ENCODE data around the gene MBD3L1. TPM values are rescaled to one million over a fixed set of nuclear protein-coding genes. Genes with fewer than 3 reads are reported as not detected.

MBD3L1 gene
- total RNA-seq, 2 experiments from 2014 or later: not detected

DNA sequence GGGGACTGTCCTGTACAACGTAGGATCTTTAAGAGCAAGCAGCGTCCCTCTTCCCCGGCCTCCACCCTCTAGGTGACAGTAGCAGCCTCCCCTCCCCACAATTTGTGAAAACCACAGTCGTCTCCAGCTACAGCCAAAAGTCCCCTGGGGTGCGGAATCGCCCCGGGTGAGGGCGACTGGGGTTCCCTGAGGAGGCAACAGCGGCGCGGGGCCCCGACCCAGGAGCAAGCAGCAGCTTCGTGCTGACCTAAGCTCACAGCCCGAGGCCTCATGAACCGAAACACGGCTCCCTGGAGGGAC is 395 bp upstream of the MBD3L1 start:
- DNase-seq: no peak

DNA sequence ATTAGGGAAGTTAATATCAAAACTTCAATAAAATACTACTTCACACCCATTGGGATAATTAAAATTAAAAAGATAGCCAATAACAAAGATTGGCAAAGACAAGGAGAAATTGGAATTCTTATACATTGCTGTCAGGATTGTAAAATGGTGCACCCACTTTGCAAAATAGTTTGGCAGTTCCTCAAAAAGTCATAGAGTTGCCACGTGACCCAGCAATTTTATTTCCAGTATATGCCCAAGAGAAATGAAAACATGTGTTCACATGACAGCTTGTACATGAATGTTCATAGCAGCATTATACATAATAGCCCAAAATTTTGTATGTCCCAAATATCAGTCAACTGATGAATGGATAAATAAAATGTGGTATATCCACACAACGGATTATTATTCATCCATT is 3.3 kb downstream of the MBD3L1 start:
- no peaks in the 10 kb centered on the region for H3K36me3 Mint-ChIP-seq (ENCODE audit: low read depth)
- intact Hi-C loops (cut with DNase I, micrococcal nuclease): no loop called here
- POLR2A ChIA-PET: no interaction called here

More for the DNA sequence above, 395 bp upstream of the MBD3L1 start:
- Mint-ChIP-seq H3K4me1 (peaks cover 19% of the 10 kb centered on the region), H3K9me3 (ENCODE audit: low read depth) (no peaks in the 10 kb centered on the region), H3K27ac (peak overlapping the region; percentile 84), H3K27me3 (no peaks in the 10 kb centered on the region), H3K4me3 (peak overlapping the region; percentile 79), H3K36me3 (ENCODE audit: low read depth) (peaks cover 23% of the 10 kb centered on the region)
- ATAC-seq: peak; percentile 1
- ChIA-PET POLR2A (interaction anchor here (1.3 kb wide), 1 partner anchor 937 kb away, joined by 4 read pairs; the partner anchor contains the start of gene ZNF846), CTCF (interaction anchor here (1.2 kb wide), 1 partner anchor 22 kb away, joined by 3 read pairs; no protein-coding TSS in a partner anchor)
- intact Hi-C loops (cut with DNase I, micrococcal nuclease): loop anchor here (1.0 to 5.0 kb wide), 18 partner anchors 179 to 1004 kb away; partner anchors contain the start of genes ZNF846 (in 2 of the 2), ELAVL1 (in 1 of the 2), MAP2K7 (in 1 of the 2) and MARCHF2 (in 1 of the 2)

DNA sequence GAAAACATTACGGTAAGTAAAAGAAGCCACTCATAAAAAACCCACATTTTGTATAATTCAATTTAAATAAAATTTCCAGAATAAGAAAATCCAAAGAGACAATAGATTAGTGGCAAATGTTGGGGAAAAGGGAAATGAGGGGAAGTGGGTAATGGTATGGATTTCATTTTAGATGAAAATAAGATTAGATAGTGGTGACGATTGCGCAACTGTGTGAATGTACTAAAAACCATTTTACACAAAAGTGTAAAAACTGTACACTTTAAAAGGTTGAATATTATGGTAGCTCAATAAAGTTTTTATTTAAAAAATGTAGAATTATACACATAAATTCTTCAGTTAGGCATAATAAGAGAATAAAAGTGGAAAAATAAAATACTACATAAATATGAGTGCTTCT is 3.7 kb downstream of the MBD3L1 start:
- ATAC-seq: no peak
- no peaks in the 10 kb centered on the region for H3K9me3 Mint-ChIP-seq (ENCODE audit: low read depth)
- DNase-seq: no peak
- peaks cover 13% of the 10 kb centered on the region for H3K4me1 Mint-ChIP-seq
- intact Hi-C loops (cut with DNase I, micrococcal nuclease): no loop called here
- H3K36me3 Mint-ChIP-seq (ENCODE audit: low read depth): no peaks in the 10 kb centered on the region
- no peak overlapping the region for H3K27ac Mint-ChIP-seq
- no peak overlapping the region for H3K4me3 Mint-ChIP-seq
- H3K27me3 Mint-ChIP-seq: peaks cover 4% of the 10 kb centered on the region
- CTCF ChIA-PET: no interaction called here
- POLR2A ChIA-PET: no interaction called here

More for the DNA sequence above, 3.3 kb downstream of the MBD3L1 start:
- Mint-ChIP-seq H3K4me1 (peaks cover 13% of the 10 kb centered on the region), H3K4me3 (no peak overlapping the region), H3K27ac (no peak overlapping the region), H3K27me3 (peaks cover 2% of the 10 kb centered on the region), H3K9me3 (ENCODE audit: low read depth) (no peaks in the 10 kb centered on the region)
- DNase-seq: no peak
- CTCF ChIA-PET: no interaction called here
- ATAC-seq: no peak

DNA sequence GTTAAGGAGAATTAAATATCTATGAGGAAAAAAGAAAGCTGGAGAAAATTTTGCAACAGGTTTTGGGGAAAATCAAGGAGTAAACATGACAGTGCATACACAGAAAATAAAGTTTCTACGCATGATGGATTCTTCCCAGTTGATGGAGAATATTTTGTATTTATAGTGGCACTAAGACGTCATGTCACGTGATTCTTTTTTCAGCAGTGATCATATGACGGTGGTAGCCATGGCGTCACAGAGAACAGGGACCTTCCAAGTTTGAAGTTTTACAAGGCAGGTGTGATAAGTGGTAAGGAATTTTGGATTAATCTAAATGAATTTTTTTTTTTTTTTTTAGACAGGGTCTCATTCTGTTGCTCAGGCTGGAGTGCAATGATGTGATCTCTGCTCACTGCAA is 8.5 kb downstream of the MBD3L1 start:
- CTCF ChIA-PET: no interaction called here
- POLR2A ChIA-PET: no interaction called here
- intact Hi-C loops (cut with DNase I, micrococcal nuclease): no loop called here
- Mint-ChIP-seq H3K9me3 (ENCODE audit: low read depth) (no peaks in the 10 kb centered on the region), H3K27ac (no peak overlapping the region), H3K4me3 (no peak overlapping the region), H3K36me3 (ENCODE audit: low read depth) (no peaks in the 10 kb centered on the region), H3K4me1 (no peaks in the 10 kb centered on the region), H3K27me3 (peaks cover 9% of the 10 kb centered on the region)
- no peak for ATAC-seq
- no peak for DNase-seq

DNA sequence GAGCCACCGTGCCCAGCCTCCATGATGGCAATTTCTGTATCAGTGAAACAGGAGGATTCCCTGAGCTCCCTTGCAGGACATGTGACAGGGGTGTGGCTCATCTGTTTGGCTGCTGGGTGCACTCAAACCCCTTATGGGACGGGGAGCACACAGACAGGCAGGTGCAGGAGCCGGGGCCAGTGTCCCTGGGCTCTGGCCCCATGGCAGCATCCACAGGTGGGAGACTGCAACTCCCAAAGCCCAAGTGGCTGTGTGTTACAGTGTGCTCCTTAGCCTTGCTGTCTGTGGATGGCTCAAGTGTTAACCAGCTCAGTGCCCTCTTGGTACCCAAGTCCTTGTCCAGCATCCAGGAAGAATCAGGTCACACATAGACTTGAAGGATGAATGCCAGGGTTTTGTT is 14.6 kb downstream of the MBD3L1 start:
- intact Hi-C loops (cut with DNase I, micrococcal nuclease): no loop called here

DNA sequence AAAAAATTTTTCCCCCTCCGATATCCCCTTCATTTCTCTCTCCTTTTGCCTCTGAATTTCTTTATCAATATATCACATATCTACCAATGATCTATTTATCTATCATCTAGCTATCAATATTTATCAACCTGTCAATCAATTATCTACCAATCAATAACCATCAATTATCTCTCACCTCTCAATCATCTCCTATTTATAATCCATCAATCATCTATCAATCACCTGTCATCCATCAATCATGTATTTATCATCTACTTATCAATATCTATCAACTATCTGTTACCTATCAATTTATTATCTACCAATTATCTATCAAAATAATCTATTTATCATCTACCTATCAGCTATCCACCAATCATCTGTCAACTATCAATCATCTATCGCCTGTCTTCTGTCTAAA is 17.1 kb downstream of the MBD3L1 start:
- no peak for ATAC-seq
- no peak overlapping the region for H3K27ac Mint-ChIP-seq
- DNase-seq: no peak
- H3K9me3 Mint-ChIP-seq (ENCODE audit: low read depth): peaks cover 13% of the 10 kb centered on the region
- H3K36me3 Mint-ChIP-seq (ENCODE audit: low read depth): peaks cover 3% of the 10 kb centered on the region
- peaks cover 16% of the 10 kb centered on the region for H3K27me3 Mint-ChIP-seq
- H3K4me3 Mint-ChIP-seq: no peak overlapping the region
- intact Hi-C loops (cut with DNase I, micrococcal nuclease): no loop called here
- POLR2A ChIA-PET: no interaction called here
- H3K4me1 Mint-ChIP-seq: no peaks in the 10 kb centered on the region
- CTCF ChIA-PET: no interaction called here

More for the DNA sequence above, 14.6 kb downstream of the MBD3L1 start:
- Mint-ChIP-seq H3K4me3 (no peak overlapping the region), H3K27me3 (peaks cover 15% of the 10 kb centered on the region), H3K9me3 (ENCODE audit: low read depth) (peaks cover 11% of the 10 kb centered on the region), H3K27ac (no peak overlapping the region), H3K36me3 (ENCODE audit: low read depth) (peaks cover 3% of the 10 kb centered on the region), H3K4me1 (no peaks in the 10 kb centered on the region)
- ChIA-PET POLR2A (no interaction called here), CTCF (no interaction called here)
- DNase-seq: no peak
- ATAC-seq: no peak

DNA sequence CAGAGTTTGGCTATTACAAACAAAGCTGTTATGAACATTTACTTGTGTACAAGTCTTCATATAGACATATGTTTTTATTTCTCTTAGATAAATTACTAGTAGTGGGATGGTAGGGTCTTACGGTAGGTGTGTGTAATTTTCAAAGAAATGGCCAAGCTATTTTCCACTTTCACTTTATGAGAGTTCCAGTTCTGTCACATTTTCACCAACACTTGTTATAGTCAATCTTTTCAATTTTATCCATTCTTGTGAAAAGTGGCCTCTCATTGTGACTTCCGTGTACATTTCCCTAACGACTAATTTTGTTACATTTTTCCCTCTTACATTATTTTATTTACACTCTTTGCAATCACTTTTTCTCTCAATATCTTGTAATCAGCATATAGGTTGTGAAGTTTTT is 18.3 kb downstream of the MBD3L1 start:
- Mint-ChIP-seq H3K4me1 (no peaks in the 10 kb centered on the region), H3K27me3 (peaks cover 21% of the 10 kb centered on the region), H3K27ac (no peak overlapping the region), H3K4me3 (no peak overlapping the region), H3K36me3 (ENCODE audit: low read depth) (peaks cover 3% of the 10 kb centered on the region), H3K9me3 (ENCODE audit: low read depth) (peaks cover 13% of the 10 kb centered on the region)
- ATAC-seq: no peak
- no peak for DNase-seq
- ChIA-PET POLR2A (no interaction called here), CTCF (no interaction called here)
- intact Hi-C loops (cut with DNase I, micrococcal nuclease): no loop called here

DNA sequence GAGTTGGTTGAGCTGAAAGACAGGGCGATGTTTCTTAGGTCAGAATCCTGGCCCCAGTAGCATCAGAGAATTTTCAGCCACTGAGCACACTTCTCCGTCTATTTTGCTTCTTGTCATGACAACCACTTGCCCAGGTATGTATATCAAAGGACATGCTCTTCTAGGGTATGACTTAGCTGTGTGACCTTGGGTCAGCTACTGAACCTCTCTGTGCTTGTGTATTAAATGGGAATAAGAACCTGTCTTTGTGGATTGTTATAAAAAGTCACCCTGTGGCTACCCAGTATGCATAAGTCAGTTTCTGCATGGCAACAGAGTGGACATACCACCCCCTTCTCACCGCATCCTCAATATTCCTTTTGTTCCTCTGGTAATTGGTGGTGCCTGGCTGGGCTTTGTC is 26.1 kb downstream of the MBD3L1 start:
- Mint-ChIP-seq H3K27me3 (peaks cover 16% of the 10 kb centered on the region), H3K9me3 (ENCODE audit: low read depth) (peaks cover 2% of the 10 kb centered on the region), H3K36me3 (ENCODE audit: low read depth) (no peaks in the 10 kb centered on the region), H3K27ac (no peak overlapping the region), H3K4me1 (no peaks in the 10 kb centered on the region), H3K4me3 (no peak overlapping the region)
- ATAC-seq: no peak
- DNase-seq: no peak
- ChIA-PET POLR2A (no interaction called here), CTCF (interaction anchor here (0.7 kb wide), 1 partner anchor 322 kb away, joined by 3 read pairs; no protein-coding TSS in a partner anchor)
- intact Hi-C loops (cut with DNase I, micrococcal nuclease): no loop called here

DNA sequence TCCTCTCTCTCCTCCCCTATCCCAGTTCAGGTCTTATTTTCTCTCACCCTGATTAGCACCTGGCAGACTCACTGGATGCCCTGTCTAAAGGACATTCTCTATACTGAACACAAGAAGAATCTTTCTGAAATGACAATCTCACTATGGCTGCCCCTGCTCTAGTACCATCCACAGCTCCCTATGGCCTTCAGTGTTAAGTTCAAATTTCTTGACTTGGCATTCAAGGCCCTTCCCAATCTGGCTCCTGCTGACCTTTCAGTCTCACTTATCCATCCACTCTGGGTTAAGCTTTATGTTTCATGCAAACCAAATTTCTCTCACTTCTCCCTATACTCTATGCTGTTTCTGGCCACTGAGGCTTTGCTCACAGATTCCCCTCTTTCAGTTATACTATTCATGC is 34.2 kb downstream of the MBD3L1 start:
- ChIA-PET CTCF (no interaction called here), POLR2A (no interaction called here)
- no peak for ATAC-seq
- Mint-ChIP-seq H3K4me3 (no peak overlapping the region), H3K27me3 (peaks cover 5% of the 10 kb centered on the region), H3K36me3 (ENCODE audit: low read depth) (no peaks in the 10 kb centered on the region), H3K9me3 (ENCODE audit: low read depth) (no peaks in the 10 kb centered on the region), H3K27ac (no peak overlapping the region), H3K4me1 (no peaks in the 10 kb centered on the region)
- intact Hi-C loops (cut with DNase I, micrococcal nuclease): no loop called here
- DNase-seq: no peak

DNA sequence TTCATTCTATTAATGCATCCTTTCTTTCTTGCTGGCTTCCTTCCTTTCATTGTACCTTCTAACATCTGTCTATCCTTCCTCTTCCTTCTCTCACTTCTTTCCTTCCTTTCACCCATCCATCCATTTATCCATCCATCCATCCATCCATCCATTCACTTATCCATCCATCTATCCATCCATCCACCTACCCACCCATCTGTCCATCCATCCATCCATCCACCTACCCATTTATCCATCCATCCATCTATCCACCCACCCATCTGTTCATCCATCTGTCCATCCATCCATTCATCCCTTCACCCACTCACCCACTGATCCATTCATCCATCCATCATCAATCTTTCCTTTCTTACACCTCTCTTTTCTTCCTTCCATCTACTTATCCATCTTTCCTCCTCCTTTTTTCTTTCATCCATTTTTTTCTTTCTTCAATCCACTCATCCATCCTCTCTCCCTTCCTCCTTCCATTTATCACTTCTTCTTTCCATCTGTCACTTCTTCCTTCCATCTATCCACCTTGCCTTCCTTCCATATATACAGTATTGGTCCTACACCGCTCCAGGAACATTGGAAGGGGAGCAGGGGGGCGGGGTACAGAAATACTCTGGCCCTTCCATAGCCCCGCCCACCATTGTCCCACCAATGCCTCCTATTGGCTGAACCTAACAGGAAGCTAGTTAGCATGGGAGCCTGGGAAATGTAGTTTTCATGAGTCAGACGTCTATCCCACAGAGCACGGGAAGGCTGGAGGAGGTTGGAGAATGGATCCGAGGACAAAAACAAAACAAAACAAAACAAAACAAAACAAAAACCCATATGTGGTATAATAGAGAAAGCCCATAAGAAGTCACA is 45.9 kb downstream of the MBD3L1 start:
- no peaks in the 10 kb centered on the region for H3K36me3 Mint-ChIP-seq (ENCODE audit: low read depth)
- peaks cover 7% of the 10 kb centered on the region for H3K9me3 Mint-ChIP-seq (ENCODE audit: low read depth)
- ChIA-PET POLR2A (no interaction called here), CTCF (interaction anchor here (0.6 kb wide), 1 partner anchor 236 kb away, joined by 3 read pairs; no protein-coding TSS in a partner anchor)
- no peak for DNase-seq
- intact Hi-C loops (cut with DNase I, micrococcal nuclease): no loop called here
- H3K4me3 Mint-ChIP-seq: no peak overlapping the region
- H3K27me3 Mint-ChIP-seq: peaks cover 19% of the 10 kb centered on the region
- H3K27ac Mint-ChIP-seq: no peak overlapping the region
- no peaks in the 10 kb centered on the region for H3K4me1 Mint-ChIP-seq
- no peak for ATAC-seq

DNA sequence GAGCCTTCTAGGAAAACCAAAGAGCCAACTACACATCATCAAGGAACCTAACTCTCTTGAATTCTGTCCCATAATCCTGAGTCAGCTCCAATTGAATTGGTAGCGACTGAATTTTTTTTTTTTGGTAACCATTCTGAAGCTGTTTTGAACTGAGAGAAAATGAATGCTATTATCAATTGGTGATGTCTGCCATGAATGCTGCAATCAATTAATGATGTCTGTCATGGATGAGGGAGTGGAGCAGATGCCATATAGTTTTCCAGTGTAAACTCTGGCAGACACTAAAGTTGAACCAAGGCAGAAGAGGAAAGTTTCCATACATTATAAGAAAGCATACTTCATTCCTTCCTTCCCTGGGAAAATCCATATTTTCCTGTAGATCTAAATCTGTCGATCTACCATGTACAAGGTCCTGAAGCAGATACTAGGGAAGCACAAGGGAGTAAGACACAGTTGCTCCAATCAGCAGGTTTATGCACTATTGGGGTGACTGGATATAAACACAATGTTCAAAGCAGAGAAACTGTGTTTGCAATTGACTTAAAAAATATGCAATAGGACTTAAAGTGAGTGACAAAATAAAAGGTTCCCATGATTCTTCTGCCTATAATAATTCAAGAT is 48.8 kb downstream of the MBD3L1 start:
- CTCF ChIA-PET: no interaction called here
- ATAC-seq: no peak
- H3K9me3 Mint-ChIP-seq (ENCODE audit: low read depth): peaks cover 7% of the 10 kb centered on the region
- H3K4me1 Mint-ChIP-seq: no peaks in the 10 kb centered on the region
- peaks cover 17% of the 10 kb centered on the region for H3K27me3 Mint-ChIP-seq
- no peak overlapping the region for H3K27ac Mint-ChIP-seq
- H3K4me3 Mint-ChIP-seq: no peak overlapping the region
- DNase-seq: no peak
- intact Hi-C loops (cut with DNase I, micrococcal nuclease): no loop called here
- POLR2A ChIA-PET: no interaction called here
- no peaks in the 10 kb centered on the region for H3K36me3 Mint-ChIP-seq (ENCODE audit: low read depth)

DNA sequence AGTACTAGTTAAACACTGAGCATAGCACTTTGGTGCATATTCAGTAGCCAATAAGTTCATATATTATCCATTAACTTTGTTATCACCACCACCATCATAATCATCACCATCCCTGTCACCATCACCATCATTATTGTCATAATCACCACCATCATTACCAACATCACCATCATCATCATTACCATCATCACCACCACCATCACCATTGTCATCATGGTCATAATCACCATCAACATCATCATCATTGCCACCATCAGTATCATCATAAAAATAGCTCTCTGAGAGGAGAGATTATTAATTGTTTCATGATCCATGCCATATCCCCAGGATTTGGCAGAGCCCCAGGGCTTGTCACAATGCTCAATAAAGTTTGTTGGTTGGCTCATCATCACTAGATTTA is 49.3 kb downstream of the MBD3L1 start:
- Mint-ChIP-seq H3K4me3 (no peak overlapping the region), H3K9me3 (ENCODE audit: low read depth) (peaks cover 7% of the 10 kb centered on the region), H3K4me1 (no peaks in the 10 kb centered on the region), H3K27me3 (peaks cover 17% of the 10 kb centered on the region), H3K27ac (no peak overlapping the region), H3K36me3 (ENCODE audit: low read depth) (no peaks in the 10 kb centered on the region)
- DNase-seq: no peak
- CTCF ChIA-PET: no interaction called here
- POLR2A ChIA-PET: no interaction called here
- intact Hi-C loops (cut with DNase I, micrococcal nuclease): no loop called here
- ATAC-seq: no peak
